PFSK-1 (cell line): ENCODE data around the gene HACE1.

ENCODE experiments used
- FOXP2 ChIP-seq: optimal IDR thresholded peaks from 2 replicates; pipeline ENCODE3; 2011; ENCODE audit warnings: borderline replicate concordance, control low read depth, inconsistent platforms; ENCODE audit not compliant: insufficient read depth; ENCODE audit errors: extremely low read length, extremely low read depth
- POLR2AphosphoS5 ChIP-seq: IDR thresholded peaks from 2 replicates; pipeline ENCODE4 v1.6.1; 2012; ENCODE audit warnings: low read depth, mild to moderate bottlenecking, control low read depth, low read length, moderate library complexity
- TAF1 ChIP-seq: IDR thresholded peaks from 2 replicates; pipeline ENCODE4 v1.6.1; 2012; ENCODE audit warnings: low read length, control low read depth, borderline replicate concordance; ENCODE audit not compliant: insufficient read depth
- TF ChIP-seq, protein P1 (sequence below), 2 experiments: IDR thresholded peaks; 2 replicates each; pipeline versions ENCODE4 v1.6.1 to v1.8.0; 2011 to 2012; ENCODE audit warnings: low read depth in 2 of 2, low read length in 2 of 2, control low read depth in 1 of 2, inconsistent platforms in 1 of 2, mild to moderate bottlenecking in 1 of 2, moderate library complexity in 1 of 2; ENCODE audit not compliant: insufficient read depth in 1 of 2

DNA sequence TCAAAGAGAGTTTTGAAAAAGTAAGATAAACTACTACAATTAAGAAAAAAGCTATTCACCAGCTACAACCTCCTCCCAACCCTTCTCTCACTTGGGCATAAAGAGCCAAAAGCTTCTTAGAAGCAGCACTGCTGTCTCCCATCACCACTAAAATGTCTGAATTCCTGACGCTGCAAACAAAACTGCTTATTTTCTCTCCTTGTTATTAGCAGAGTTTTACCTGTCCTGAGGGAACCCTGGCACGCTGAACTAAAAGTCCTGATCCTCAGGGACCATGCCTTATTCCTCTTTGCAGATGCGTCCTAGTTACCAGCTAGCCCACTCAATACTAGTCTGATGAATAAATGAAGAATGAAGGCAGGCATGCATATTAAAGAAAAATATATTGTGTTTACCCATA, 1.1 kb downstream of the HACE1 start:
- TF ChIP-seq, protein P1, sequence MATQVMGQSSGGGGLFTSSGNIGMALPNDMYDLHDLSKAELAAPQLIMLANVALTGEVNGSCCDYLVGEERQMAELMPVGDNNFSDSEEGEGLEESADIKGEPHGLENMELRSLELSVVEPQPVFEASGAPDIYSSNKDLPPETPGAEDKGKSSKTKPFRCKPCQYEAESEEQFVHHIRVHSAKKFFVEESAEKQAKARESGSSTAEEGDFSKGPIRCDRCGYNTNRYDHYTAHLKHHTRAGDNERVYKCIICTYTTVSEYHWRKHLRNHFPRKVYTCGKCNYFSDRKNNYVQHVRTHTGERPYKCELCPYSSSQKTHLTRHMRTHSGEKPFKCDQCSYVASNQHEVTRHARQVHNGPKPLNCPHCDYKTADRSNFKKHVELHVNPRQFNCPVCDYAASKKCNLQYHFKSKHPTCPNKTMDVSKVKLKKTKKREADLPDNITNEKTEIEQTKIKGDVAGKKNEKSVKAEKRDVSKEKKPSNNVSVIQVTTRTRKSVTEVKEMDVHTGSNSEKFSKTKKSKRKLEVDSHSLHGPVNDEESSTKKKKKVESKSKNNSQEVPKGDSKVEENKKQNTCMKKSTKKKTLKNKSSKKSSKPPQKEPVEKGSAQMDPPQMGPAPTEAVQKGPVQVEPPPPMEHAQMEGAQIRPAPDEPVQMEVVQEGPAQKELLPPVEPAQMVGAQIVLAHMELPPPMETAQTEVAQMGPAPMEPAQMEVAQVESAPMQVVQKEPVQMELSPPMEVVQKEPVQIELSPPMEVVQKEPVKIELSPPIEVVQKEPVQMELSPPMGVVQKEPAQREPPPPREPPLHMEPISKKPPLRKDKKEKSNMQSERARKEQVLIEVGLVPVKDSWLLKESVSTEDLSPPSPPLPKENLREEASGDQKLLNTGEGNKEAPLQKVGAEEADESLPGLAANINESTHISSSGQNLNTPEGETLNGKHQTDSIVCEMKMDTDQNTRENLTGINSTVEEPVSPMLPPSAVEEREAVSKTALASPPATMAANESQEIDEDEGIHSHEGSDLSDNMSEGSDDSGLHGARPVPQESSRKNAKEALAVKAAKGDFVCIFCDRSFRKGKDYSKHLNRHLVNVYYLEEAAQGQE (IDR thresholded peaks at IDR 0.05; ENCODE audit: insufficient read depth in 1 of 2, low read depth in 2 of 2, low read length in 2 of 2): no peak
- no peak for TF ChIP-seq POLR2AphosphoS5
- no peak for TF ChIP-seq TAF1
- no peak for TF ChIP-seq FOXP2
